Posterior vena cava (tissue), 2 donors: Measurements from ENCODE around the gene MLC1. TPM values are rescaled to one million over a fixed set of nuclear protein-coding genes. Genes with fewer than 3 reads are reported as not detected.

ENCODE experiments used
- DNase-seq: peaks from one replicate; pipeline ENCODE4 v3.0.0-alpha.2; 2020; ENCODE audit warnings: low spot score
- intact Hi-C, 2 donors: fragments of 100-400 bp; cut with DNase I; formaldehyde crosslinking; loops; one replicate each; pipeline versions ENCODE4 v1.14.1 to v1.14.2; 2022 to 2023
- total RNA-seq, 2 donors: library from RNA; stranded (reverse); fragmentation: NEBNext Ultra II Directional; extraction: Animal tissue kit (Norgen Biotek cat#: 25700); gene quantifications; one replicate each; pipeline ENCODE4 v1.2.1, GENCODE V29; 2021
- donor health status: DM: yes; HTN: yes; CAD: no.
- donor health status: DM: yes; HTN: yes; CAD: no.

The MLC1 gene
- total RNA-seq, 2 donors from 2014 or later = 0.19 to 0.28 TPM

DNA sequence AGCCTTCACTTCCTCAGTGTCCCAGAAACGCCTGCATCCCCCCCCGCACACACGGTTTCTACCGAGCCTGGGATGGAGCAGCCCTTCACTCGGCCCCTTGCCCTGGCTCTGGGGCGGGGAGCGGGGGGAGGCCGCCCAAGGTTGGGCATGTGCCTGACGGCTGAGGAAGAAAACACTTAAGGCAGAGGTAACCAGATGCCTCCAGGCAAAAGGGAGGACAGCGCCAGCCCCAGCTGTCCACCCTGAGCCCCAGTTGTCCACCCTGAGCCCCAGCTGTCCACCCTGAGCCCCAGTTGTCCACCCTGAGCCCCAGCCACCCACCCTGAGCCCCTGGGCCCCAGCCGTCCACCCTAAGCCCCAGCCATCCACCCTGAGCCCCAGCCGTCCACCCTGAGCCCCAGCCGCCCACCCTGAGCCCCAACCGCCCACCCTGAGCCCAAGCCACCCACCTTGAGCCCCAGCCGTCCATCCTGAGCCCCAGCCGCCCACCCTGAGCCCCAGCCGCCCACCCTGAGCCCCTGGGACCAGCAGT is 23.3 kb downstream of the MLC1 start:
- intact Hi-C loops = no loop called here
- DNase-seq = no peak

- intact Hi-C loops = no loop called here
- DNase-seq = no peak
These were observed 23.9 kb downstream of the MLC1 start for GRCh38 chr22:50061141-50061823.

DNA sequence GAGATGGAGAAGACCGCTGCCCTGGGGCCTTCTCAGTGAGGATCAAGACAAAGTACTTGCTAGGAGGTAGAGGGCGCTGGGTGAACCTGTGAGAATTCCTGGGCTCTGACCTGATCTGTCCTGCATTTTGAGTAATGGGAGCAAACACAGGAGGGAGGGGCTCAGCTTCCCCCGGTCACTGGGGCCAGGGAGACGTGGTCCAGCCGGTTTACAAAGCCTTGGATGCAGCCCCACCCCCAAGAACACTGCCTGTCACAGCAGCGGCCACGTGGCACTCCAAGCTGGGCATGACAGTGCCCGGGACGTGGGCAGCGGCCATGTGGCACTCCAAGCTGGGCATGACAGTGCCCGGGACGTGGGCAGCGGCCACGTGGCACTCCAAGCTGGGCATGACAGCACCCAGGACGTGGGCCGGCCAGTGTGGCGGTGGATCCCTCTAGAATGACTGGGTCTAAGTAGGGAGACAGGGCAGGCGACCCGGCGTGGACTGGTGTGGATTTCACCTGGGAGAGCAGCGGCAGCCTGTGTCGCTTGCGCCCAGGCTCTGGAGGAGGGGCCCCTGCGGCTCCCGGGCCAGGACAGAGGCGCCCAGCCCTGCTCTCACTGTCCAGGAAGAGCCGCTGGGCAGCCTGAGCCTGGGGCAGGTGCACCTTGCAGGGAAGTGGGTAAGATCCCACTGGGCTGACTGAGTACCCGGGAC is 24.6 kb downstream of the MLC1 start:
- intact Hi-C loops = no loop called here

GRCh38 chr22:50059881-50060262 is 25.4 kb downstream of the MLC1 start:
- intact Hi-C loops = no loop called here
- DNase-seq = no peak

More for the DNA sequence above, 24.6 kb downstream of the MLC1 start:
- DNase-seq = no peak

- no peak for DNase-seq
- intact Hi-C loops = no loop called here
These were observed 26.0 kb downstream of the MLC1 start for GRCh38 chr22:50058906-50059880.

DNA sequence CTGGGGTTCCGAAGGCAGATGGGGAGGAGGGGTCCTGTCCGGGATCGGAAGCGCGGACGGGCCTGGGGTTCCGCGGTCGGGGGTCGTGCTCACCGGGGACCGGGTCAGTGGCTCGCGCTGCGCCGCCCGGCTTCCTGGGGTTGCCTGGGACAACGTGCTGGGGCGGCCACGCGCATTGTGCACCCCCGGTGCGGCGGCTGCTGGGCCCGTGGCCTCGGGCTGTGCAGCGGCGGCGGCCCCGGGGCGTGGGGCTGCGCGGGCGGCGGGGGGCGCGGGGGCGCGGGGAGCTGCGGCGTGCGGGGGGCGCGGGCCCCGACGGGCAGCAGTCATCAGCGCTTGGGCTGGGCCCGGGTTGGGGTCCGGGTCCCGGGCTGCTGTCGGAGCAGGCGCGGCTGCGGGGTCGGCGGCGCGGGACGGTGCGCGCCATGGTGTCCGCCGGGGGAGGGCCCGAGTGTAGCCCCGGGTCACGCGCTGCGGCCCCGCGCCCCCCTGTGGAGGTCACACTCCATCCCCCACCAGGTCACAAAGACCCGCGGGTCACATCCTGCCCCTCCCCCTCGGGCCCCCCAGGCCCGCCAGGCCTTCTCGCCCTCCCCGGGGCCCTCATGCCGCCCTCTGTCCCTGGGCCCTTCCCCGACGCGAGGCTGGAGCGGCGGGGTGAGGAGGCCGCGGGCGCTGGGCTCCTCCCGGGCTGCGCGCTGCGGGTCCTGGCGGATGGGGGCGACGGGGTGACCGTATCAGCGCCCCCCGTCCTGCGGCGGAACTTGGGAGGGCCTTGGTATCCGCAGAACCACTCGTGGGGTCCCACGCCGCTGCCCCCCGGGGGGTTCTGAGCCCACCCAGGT is 26.9 kb downstream of the MLC1 start, which contains the start of gene TTLL8:
Gene TTLL8 (minus strand): TSS at position 238 of the 845 bp plus-strand sequence.
- intact Hi-C loops = no loop called here
- DNase-seq = peak; percentile 75

DNA sequence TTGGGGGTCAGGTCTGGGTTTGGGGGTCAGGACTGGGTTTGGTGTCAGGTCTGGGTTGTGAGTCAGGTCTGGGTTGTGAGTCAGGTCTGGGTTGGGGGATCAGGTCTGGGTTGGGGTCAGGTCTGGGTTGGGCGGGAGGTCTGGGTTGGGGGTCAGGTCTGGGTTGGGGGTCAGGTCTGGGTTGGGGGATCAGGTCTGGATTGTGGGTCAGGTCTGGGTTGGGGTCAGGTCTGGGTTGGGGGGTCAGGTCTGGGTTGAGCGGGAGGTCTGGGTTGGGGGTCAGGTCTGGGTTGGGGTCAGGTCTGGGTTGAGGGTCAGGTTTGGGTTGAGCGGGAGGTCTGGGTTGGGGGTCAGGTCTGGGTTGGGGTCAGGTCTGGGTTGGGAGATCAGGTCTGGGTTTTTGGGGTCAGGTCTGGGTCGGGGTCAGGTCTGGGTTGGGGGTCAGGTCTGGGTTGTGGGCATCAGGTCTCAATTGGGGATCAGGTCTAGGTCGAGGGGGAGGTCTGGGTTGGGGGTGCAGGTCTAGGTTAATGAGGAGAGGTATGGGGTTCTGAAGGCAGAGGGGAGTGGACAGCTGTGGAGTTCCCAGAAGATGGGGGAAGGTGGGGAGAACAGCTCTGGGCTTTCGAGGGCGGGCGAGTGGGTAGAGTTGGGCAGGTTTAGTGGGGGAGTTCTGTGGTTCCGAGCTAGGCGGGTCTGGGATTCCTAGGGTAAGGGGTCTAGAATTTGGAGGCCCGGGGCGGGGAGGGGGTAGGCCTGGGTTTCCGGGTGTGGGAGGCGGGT is 27.8 kb downstream of the MLC1 start:
- DNase-seq = peak; percentile 73
- intact Hi-C loops = no loop called here

DNA sequence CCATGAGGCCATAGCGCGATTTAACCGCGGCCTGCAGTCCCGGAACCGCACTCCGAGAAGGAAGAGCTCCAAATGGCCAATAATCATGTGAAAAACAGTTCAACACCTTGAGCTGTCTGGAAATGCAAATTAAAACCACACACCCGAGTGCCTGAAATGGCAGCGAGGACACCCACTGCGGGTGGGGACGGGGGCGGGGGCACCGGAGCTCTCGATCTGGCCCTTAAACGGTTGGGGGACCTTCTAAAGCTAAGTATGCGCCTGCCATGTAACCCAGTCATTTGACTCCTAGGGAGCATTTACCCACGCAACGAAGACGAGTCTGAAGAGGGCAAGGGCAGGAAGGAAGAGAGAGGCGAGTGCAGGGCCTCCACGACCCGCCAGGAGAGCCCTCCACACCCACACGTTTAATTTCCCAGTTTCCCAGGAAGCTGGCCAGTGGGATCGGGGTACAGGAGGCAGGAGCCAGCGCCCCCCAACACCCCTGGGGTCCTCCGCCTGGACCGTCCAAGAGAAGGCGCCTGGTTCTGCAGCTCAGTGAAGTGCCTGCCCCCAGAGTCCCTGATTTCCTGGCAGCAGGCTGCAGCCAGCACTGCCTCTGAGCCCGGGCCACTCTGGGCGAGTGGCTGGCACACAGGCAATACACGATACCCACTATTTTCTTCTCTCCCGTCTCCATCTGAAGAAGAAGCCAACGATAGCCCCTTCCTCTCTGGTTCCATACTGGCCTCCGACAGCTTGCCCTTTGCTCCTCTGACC is 28.8 kb downstream of the MLC1 start:
- intact Hi-C loops = no loop called here
- DNase-seq = no peak

DNA sequence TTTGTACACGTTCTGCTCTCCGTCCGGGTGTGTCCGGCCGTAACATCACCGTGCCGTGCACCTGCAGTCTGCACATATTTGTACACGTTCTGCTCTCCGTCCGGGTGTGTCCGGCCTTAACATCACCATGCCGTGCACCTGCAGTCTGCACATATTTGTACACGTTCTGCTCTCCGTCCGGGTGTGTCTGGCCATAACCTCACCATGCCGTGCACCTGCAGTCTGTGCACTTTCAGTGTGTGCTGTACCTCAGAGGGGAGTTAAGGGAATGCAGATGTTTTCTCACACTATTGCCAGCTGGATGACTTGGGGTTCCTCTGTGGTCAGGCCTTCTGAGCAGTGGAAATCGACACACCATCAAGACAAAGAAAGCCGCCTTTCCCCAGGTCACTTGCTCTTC is 31.4 kb downstream of the MLC1 start:
- no peak for DNase-seq
- intact Hi-C loops = no loop called here

GRCh38 chr22:50051930-50052329 is 33.3 kb downstream of the MLC1 start:
- intact Hi-C loops = no loop called here
- DNase-seq = no peak

DNA sequence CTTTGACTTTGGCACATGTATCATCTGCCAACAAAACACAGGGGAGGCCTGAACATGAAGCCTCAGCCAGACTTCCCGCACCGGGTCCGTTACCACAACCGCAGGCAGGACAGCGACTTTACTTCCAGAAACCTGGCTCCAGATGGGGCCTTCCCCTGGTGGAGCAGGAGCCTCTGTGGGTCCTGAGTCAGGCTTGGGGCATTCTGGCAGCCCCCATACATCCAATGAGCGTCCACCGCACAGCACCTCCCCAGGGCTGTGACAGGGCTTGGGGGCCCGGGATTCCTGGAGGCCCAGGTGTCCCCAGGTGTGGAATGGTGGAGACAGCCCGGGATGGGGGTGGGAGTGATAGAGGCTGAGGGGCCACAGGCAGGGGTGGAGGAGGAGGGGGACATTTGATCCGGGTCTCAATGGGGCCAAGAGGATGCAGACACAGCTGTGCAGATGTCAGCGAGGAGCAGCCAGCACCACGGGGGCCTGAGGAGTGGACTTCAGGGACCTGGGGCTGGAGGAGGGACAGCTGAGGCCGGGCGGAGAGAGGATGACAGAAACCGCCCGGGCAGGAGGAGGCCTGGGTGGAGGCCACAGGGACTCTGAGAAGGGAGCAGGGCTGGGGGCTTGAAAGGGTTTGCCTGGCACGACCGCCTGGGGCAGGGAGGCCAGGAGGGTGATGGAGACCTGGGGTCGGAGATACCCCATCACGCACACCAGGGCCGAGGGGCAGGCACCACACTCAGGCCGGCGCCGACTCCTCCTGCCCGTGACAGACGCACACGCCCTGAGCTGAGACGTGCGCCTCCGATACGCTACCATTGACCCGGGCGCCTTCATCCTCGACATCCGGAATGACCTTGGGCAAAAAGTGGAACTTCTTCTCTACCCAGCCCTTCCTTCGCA is 35.7 kb downstream of the MLC1 start:
- intact Hi-C loops = no loop called here
- DNase-seq = peak; percentile 66

DNA sequence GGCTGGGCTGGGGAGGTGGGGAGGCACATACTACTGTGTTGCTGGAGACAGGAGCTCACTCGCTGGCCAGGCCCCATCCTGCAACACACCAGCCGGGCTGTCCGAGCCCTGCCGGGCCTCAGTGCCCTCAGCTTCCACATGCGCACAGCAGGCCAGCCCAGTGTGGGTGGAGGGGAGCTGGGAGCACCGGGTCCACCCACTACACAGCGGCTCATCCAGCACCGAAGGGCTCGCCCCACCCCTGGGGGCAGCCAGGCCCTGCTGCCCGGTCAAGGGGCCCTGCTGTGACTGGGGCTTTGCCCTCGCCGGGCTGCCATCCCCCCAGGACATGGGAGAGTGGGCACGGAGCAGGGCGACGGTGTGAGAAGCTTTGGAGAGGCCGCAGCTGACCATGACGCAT is 36.4 kb downstream of the MLC1 start:
- intact Hi-C loops = no loop called here
- peak; percentile 50 for DNase-seq

DNA sequence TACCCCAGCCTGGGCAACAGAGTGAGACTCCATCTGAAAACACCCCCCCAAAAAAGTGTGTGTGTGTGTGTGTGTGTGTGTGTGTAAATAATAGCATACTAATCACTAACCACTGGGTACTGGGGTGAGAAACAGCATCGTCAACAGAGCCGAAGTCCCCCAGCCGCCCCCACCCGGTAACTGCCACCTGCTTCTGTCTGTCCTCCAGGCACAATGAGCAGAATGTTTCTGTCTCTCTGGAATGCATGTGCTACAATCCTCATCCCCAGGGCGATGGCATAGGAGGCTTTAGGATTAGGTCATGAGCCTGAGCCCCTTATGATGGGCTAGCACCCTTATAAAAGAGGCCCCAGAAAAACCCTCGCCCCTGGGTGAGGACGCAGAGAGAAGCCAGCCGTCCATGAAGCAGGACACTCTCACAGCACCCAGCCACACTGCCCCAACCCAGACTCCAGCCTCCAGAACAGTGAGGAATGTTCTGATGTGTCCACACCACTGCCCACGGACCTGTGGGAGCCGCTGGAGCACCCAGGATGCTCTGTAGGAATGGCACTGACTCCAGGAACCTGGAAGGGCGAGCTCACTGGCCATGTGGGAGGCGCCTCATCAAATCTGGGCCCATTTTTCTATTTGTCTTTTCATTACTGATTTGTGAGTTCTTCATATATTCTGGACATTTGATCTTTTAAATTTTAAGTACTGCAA is 37.0 kb downstream of the MLC1 start:
- intact Hi-C loops = no loop called here
- DNase-seq = peak; percentile 64

DNA sequence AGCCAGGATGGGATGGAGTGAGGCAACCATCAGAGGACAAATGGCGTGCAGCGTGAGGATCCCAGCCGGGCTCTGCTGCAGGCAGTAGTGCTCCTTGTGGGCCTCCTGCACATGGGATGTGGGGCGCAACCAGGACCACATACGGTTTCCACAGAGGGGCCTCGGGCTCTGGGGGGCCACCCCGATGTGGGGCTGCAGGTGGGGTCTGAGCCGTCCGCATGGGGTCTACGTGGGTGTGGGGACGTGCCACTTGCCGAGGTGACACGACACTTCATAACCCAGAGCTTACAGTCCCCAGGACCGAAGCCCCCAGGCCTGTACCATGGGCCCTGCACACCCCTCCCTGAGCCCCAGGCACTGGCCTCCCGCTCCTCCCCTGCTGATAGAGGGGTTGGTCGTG is 37.9 kb downstream of the MLC1 start:
- intact Hi-C loops = no loop called here
- DNase-seq = peak; percentile 52

- DNase-seq = peak; percentile 73
- intact Hi-C loops = no loop called here
These were observed 38.6 kb downstream of the MLC1 start for GRCh38 chr22:50046481-50047245.
